NCI-H774 (cell line): Measurements from ENCODE around the gene NFIB.

Experiments used
- DNase-seq: peaks from one replicate; lab custom pipeline; 2025; lab: John Stamatoyannopoulos, UW

The NFIB gene

GRCh38 chr9:14212697-14213420 is 101.1 kb downstream of the NFIB start:
- no peak for DNase-seq

DNA sequence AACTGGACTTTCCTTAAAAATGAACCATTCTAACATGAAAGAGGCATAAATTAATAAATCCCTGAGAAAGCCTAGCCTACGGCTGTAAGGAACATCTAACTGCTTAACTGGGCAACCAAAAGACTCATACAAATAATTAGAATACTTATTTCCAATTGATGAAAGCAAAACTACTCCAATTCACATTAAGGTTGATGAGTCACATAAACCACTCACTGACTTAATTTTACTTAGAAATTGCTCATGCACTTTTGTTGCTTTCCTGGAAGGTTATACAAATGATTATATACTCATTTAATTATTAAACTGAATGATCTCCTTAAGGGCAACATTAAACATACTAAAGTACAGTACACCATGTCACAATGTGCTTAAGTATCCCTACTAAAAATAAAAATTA is 101.9 kb downstream of the NFIB start:
- no peak for DNase-seq

DNA sequence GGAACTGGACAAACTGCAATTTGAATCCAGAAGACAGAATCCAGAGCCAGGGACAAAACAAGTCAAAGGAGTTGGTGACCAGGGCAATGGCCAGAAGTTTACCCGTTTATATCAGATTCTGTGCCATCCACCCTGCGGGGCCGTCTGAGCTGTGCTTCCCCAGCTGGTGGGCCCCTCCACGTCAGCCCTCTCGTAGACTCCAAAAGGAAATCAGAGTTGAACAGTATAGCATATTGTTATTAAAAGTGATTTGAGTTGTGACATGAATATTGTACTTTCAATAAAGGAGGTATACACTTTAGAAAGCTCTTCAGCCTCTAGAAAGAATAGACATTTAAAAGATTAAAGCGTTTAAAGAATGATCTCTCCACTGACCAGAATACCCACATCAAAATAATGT is 102.4 kb downstream of the NFIB start:
- DNase-seq = no peak

DNA sequence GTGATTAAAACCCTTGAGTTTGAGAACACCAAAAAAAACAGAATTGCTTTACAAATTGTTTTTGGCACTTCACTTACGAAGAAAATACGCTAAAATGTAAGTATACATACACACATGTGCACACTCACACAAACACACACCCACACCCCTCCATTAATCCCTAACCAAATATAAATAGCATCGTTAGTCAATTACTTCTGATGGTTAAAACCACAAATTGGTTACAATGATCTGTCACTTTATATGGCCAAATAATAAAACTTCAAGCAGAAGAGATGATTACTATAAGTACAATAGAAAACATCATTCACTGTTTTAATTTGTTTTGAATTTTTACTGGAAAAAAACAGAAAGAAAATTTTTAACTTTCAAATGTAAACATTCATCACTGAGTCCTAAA is 103.5 kb downstream of the NFIB start:
- no peak for DNase-seq

- no peak for DNase-seq
Measured at GRCh38 chr9:14209399-14210345, 104.3 kb downstream of the NFIB start.

GRCh38 chr9:14207352-14207995 is 106.5 kb downstream of the NFIB start:
- no peak for DNase-seq

GRCh38 chr9:14205463-14205862 is 108.5 kb downstream of the NFIB start:
- DNase-seq = no peak

DNA sequence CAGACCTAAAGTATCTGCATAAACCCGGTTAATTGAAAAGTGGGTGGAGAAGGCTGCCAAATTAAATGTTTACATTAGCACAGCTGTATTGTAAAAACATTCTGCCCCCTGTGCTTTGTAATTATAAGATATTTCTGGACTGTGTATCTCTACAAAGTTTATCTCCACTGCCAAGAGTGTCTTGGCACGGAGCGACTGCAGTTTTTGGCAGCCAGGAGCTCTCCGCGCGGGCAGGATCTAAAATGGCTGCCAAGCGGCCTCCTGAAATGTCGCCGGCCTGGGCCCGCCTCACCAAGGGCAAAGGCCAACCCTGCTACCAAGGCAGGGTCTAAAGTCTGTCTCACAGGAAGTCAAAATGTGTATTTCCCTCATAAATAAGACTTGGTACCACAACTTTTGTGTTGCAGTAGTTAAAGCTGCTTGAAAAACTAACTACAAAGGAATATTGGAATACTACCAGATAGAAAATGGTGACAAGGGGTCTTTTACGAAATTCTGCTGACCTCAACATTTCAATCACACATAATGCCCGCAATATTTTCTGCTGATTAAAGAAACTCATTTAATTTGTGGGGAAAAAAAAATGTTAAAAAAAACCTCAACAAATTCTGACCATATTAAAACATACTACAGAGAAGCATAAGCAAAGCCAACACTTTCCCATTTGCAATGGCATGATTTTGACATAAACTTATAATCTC is 110.4 kb downstream of the NFIB start:
- DNase-seq = no peak

- DNase-seq = no peak
Measured at GRCh38 chr9:14198841-14199455, 115.0 kb downstream of the NFIB start.

DNA sequence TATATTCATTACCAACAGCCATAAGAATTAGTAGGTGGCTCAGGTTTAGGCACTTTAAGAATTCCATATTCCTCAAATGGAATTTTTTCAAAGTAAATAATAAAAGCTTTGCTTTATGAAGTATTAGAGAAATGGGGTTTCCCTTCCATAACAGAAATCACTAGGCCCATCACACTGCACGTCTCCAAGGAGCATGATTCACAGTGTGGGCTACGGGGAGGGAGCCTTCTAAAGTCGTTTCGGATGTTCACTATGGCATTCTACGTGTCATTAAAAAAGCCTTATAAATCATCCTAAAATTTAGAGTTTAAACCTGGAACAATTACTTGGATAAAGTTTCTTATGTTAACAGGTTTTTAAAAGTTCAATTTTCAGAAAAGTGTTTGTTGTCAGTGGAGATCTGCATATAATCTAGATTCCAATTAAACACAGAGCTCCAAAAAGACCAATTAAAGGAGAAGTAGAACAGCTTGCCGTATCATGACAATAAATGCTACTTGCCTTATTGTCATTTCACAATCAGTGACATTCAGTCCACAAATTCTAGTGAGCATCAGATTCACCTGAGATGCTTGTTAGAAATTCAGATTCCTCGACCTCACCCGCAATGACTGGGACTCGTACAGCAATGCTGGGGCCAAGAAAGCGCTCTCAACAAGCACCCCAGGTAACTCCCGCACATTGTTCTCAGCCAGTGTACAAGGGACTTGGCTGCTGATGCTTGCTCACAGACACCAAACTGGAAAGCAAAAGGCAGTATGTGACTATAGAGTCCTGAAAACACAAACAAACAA is 115.7 kb downstream of the NFIB start:
- DNase-seq = no peak

DNA sequence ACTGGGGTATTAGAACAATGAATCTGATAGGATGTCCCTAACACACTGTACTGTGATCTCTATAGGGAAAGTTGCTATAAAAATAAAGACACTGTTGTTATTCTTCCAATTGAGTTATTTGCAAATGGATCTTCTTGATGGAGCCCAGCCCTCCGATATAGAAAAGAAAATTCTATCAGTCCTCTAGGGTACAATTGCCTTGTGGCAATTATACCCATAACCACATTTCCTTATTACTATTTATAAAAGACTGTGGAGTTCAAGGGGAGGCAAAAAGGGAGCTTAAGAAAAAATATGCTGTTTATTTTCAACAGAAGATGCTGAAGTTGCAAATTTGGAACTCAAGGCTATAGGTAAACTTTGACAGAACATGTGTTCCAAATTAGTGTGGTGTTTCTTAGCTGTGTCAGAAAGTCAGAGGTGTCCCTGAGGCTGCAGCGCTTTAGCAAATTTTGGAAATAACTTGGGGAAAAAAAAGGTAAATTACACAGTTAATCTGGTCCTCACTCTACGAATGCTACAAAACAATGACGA is 116.5 kb downstream of the NFIB start:
- DNase-seq = no peak

DNA sequence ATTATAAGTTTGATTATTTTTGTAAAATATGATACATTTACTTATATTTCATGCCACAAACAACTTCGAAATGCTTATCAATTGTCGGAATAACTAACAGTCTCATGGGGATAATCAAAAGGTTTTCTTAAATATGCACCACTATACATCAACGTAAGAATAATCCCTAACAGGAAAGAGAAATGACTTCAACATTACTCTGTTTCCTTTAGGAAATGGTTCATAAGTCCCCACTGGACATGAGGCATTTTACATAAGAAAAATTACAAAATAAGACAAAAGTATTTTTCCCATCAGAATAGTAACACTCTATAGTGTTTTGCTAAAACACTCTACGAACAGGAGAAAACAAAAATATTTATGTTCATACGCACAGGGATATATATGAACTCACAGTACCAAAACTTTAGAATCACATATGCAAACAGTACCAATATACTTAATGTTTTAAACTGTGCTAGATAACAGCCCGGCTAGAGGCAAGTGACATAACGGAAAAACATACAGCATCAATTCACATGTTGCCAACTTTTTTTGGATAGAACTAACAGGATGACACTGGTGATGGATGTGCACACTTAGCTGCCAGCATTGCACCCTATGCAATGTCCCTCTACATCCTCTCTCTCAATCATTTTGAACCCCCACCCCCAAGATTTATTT is 120.5 kb downstream of the NFIB start:
- DNase-seq = no peak

DNA sequence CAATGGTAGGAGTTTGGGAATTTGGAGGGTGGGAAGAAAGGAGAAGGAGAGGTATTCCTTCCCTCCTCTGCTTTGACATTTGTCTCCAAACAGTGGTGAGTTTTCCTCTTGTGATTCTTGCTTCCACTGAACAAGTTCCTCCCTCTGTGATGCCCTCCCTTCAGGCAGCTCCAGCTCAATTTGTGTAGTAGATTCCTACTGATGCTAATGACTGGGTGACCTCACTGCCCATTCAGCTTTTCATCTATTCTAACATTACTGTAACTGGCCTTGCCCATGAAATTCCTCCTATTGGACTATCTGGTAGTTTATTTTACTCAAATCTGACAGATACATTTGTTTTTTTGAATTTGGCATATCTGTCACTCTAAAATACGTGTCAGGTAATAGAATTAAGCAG is 121.4 kb downstream of the NFIB start:
- DNase-seq = no peak

DNA sequence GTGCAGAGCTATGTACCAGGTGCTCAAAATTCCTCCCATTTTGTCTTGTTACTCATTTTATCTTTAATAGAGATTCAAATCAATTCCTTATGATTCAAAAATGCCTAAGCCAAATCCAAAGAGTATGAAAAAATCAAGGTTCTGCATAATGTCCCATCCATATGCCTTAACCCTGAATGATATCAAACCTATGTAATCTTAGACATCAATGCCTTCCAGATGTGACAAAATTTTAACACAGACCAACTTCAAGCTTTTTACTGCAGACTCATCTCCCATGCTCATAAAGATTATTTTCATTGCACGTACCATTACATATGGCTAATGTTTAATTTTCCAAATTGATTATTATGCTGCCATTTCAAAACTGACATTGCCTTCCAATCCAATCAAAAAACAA is 122.4 kb downstream of the NFIB start:
- DNase-seq = no peak

DNA sequence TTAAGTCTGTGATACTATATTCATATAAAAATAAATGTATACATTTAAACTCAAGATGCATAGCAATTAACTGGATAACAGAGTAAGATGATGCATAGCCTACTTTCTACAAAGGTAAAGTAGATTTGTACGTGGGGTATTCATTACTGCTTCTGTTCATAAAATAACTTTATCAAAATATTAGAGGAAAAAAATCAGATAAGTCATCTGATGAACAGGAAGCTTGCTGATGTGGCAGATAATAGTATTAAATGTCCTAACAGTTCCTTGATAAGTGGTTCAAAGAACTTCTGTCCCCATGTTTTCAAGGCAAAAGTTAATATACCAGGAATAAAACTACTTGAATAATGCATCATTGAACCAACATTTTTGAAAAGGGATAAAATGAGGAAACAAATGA is 123.7 kb downstream of the NFIB start:
- no peak for DNase-seq

DNA sequence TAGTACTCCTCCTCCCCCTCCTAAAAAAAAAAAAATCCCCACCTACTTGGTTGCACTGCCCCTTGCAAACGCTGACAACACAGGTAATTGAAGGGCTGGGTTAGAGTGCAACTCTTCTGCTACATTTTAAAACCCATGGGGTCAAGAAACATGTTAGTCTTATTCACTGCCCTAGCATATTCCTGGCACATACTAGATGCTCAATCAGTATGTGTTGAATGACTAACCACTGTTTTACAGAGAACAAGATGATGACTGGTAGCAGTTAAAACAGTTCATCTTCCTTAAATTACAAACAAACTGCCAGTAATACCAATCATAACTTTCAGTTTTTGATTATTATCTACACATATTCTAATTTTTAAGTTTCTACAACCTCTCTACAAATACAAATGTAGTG is 124.4 kb downstream of the NFIB start:
- DNase-seq = no peak

GRCh38 chr9:14189146-14189545 is 124.8 kb downstream of the NFIB start:
- DNase-seq = no peak

- DNase-seq = no peak
Measured at GRCh38 chr9:14188538-14188937, 125.4 kb downstream of the NFIB start.

- no peak for DNase-seq
Measured at GRCh38 chr9:14188011-14188410, 125.9 kb downstream of the NFIB start.

- DNase-seq = no peak
Measured at GRCh38 chr9:14186096-14186495, 127.8 kb downstream of the NFIB start.
